Activated CD4-positive, alpha-beta T cell treated with anti-CD3 and anti-CD28 coated beads, Interleukin-2, amount 10 ng/mL, durations not matched to agents 24 days and 14 days (primary cell): ENCODE data around the gene SYAP1. TPM values are rescaled to one million over a fixed set of nuclear protein-coding genes. Genes with fewer than 3 reads are reported as not detected.

Experiments used
- DNase-seq: peaks from one replicate; pipeline ENCODE4 v3.0.0; 2022
- H3K27ac Mint-ChIP-seq: one replicate; pipeline ENCODE4 v1.8.0; 2022; ENCODE audit warnings: mild to moderate bottlenecking, mixed read lengths
- H3K27me3 Mint-ChIP-seq: one replicate; pipeline ENCODE4 v1.8.0; 2022; ENCODE audit warnings: mixed read lengths
- H3K36me3 Mint-ChIP-seq: one replicate; pipeline ENCODE4 v1.8.0; 2022; ENCODE audit warnings: low read depth, mild to moderate bottlenecking, mixed read lengths
- H3K4me1 Mint-ChIP-seq: one replicate; pipeline ENCODE4 v1.8.0; 2021; ENCODE audit warnings: mixed read lengths
- H3K4me3 Mint-ChIP-seq: one replicate; pipeline ENCODE4 v1.8.0; 2022; ENCODE audit warnings: mild to moderate bottlenecking, moderate library complexity, mixed read lengths
- H3K9me3 Mint-ChIP-seq: one replicate; pipeline ENCODE4 v1.8.0; 2021; ENCODE audit warnings: mixed read lengths
- intact Hi-C: fragments of 100-400 bp; cut with micrococcal nuclease; formaldehyde crosslinking; loops from one replicate; pipeline ENCODE4 v1.15.1; 2023
- total RNA-seq: library from RNA; stranded (reverse); gene quantifications from 2 replicates; pipeline ENCODE4 v1.2.3, GENCODE V29; 2022

Gene SYAP1
- total RNA-seq, 1 donor from 2014 or later: 20.1 TPM

- no peaks in the 10 kb centered on the region for H3K27me3 Mint-ChIP-seq
- H3K27ac Mint-ChIP-seq: no peak overlapping the region
- no peaks in the 10 kb centered on the region for H3K9me3 Mint-ChIP-seq
- no peak for DNase-seq
- H3K4me1 Mint-ChIP-seq: no peaks in the 10 kb centered on the region
- intact Hi-C loops: no loop called here
- H3K36me3 Mint-ChIP-seq: peaks cover 26% of the 10 kb centered on the region
- H3K4me3 Mint-ChIP-seq: no peak overlapping the region
Observed at GRCh38 chrX:16797841-16798240, 78.4 kb downstream of the SYAP1 start.

- DNase-seq: no peak
- H3K4me1 Mint-ChIP-seq: peaks cover 5% of the 10 kb centered on the region
- intact Hi-C loops: no loop called here
- H3K36me3 Mint-ChIP-seq: peaks cover 6% of the 10 kb centered on the region
- no peaks in the 10 kb centered on the region for H3K27me3 Mint-ChIP-seq
- no peak overlapping the region for H3K27ac Mint-ChIP-seq
- H3K4me3 Mint-ChIP-seq: no peak overlapping the region
- no peaks in the 10 kb centered on the region for H3K9me3 Mint-ChIP-seq
Observed at GRCh38 chrX:16804923-16805464, 85.6 kb downstream of the SYAP1 start.

GRCh38 chrX:16807548-16807947 lies 88.1 kb downstream of the SYAP1 start:
- H3K27ac Mint-ChIP-seq: no peak overlapping the region
- intact Hi-C loops: no loop called here
- H3K27me3 Mint-ChIP-seq: no peaks in the 10 kb centered on the region
- peaks cover 6% of the 10 kb centered on the region for H3K36me3 Mint-ChIP-seq
- no peak overlapping the region for H3K4me3 Mint-ChIP-seq
- DNase-seq: no peak
- H3K4me1 Mint-ChIP-seq: peaks cover 5% of the 10 kb centered on the region
- no peaks in the 10 kb centered on the region for H3K9me3 Mint-ChIP-seq

- no peaks in the 10 kb centered on the region for H3K9me3 Mint-ChIP-seq
- H3K27me3 Mint-ChIP-seq: no peaks in the 10 kb centered on the region
- DNase-seq: no peak
- peaks cover 10% of the 10 kb centered on the region for H3K36me3 Mint-ChIP-seq
- intact Hi-C loops: no loop called here
- H3K27ac Mint-ChIP-seq: no peak overlapping the region
- no peak overlapping the region for H3K4me3 Mint-ChIP-seq
- H3K4me1 Mint-ChIP-seq: peaks cover 5% of the 10 kb centered on the region
Observed at GRCh38 chrX:16807976-16808542, 88.6 kb downstream of the SYAP1 start.

GRCh38 chrX:16814597-16814996 lies 95.2 kb downstream of the SYAP1 start:
- Mint-ChIP-seq H3K36me3 (peaks cover 14% of the 10 kb centered on the region), H3K27ac (no peak overlapping the region), H3K9me3 (no peaks in the 10 kb centered on the region), H3K4me3 (no peak overlapping the region), H3K4me1 (peaks cover 4% of the 10 kb centered on the region), H3K27me3 (no peaks in the 10 kb centered on the region)
- intact Hi-C loops: no loop called here
- no peak for DNase-seq

Other genes starting within 250 kb of the SYAP1 start
- not detected in 2 replicates for gene S100G, start 69.5 kb upstream of the SYAP1 start, total RNA-seq
- 6.3 and 6.6 TPM in 2 replicates for gene CTPS2, start 6.9 kb upstream of the SYAP1 start, total RNA-seq
- 23.4 and 24.4 TPM in 2 replicates for gene TXLNG, start 66.9 kb downstream of the SYAP1 start, total RNA-seq
- 136 and 137 TPM in 2 replicates for gene RBBP7, start 150.8 kb downstream of the SYAP1 start, total RNA-seq
- not detected in 2 replicates for gene REPS2, start 227.0 kb downstream of the SYAP1 start, total RNA-seq